ENCODE data around the gene SLC9A9.

SLC9A9 gene

DNA sequence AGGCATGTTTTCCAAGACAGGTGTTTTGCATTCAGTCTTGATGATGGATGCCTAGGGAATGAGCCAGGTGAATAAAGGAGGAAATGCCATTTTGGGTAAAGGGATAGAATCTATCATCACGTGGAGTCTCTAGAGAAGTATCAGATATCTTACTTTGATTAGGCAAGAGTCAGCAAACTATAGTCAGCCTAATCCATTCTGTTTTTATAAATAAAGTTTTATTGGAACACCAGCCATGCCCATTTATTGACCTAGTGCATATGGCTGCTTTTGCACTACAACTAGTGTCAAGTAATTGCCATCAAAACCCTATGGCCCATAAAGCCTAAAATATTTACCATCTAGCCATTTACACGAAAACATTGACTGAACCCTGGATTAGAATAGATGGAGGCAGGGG, 231.2 kb downstream of the SLC9A9 start:
- no peak overlapping the region for H3K4me3 ChIP-seq (ENCODE audit: low read length)
- no peak overlapping the region for H3K9ac ChIP-seq (ENCODE audit: low read length)
- H3K27me3 ChIP-seq (ENCODE audit: control insufficient read depth, insufficient read depth, low read length), result no peaks in the 10 kb centered on the region
- no peaks in the 10 kb centered on the region for H3K36me3 ChIP-seq (ENCODE audit: control insufficient read depth, insufficient read depth, low read length)
- H3K9me3 ChIP-seq (ENCODE audit: control insufficient read depth, low read length), result no peaks in the 10 kb centered on the region
- no peaks in the 10 kb centered on the region for H3K4me1 ChIP-seq (ENCODE audit: control insufficient read depth, insufficient read depth, low read length)

DNA sequence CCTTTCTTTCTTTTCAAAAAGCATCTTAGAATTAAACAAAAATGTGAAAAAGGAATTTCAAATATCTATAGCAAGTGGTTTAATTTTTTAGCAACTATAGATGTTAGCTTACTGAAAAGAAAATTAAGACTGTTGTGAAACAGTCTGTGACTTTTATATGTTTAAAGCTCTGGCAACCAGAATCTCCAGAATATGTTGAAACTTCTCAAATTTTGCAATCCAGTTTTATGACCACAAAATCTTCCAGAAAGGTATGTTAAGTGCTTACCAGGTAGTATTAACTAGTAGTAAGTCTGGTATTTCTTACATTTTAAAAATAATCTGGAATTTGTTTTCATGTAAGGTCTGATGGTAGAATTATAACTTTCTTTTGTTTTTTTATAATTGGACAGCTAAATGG, 235.0 kb downstream of the SLC9A9 start:
- Histone ChIP-seq H3K9ac (ENCODE audit: low read length) (no peak overlapping the region), H3K27me3 (ENCODE audit: control insufficient read depth, insufficient read depth, low read length) (no peaks in the 10 kb centered on the region), H3K4me3 (ENCODE audit: low read length) (no peak overlapping the region), H3K4me1 (ENCODE audit: control insufficient read depth, insufficient read depth, low read length) (no peaks in the 10 kb centered on the region), H3K9me3 (ENCODE audit: control insufficient read depth, low read length) (no peaks in the 10 kb centered on the region), H3K36me3 (ENCODE audit: control insufficient read depth, insufficient read depth, low read length) (no peaks in the 10 kb centered on the region)

DNA sequence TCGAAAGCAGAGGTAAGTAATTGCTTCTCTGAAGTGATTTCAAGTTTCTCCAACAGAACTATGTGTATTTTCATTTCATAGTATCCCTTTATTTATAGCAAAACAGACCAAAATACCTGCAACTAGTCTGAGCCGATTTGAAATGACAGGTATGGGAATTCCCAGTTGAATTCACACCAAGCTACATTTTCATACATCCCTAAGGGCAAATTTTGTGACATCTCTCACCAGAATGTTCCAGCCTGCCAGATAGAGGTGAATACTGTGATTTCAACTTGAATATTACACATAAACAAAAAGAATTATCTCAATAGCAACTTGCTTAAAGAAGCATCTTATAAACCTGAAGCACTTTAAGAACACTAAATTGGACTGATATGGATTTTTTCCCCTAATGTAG, 235.7 kb downstream of the SLC9A9 start:
- Histone ChIP-seq H3K27me3 (ENCODE audit: control insufficient read depth, insufficient read depth, low read length) (no peaks in the 10 kb centered on the region), H3K4me1 (ENCODE audit: control insufficient read depth, insufficient read depth, low read length) (no peaks in the 10 kb centered on the region), H3K9ac (ENCODE audit: low read length) (no peak overlapping the region), H3K4me3 (ENCODE audit: low read length) (no peak overlapping the region), H3K9me3 (ENCODE audit: control insufficient read depth, low read length) (no peaks in the 10 kb centered on the region), H3K36me3 (ENCODE audit: control insufficient read depth, insufficient read depth, low read length) (no peaks in the 10 kb centered on the region)

DNA sequence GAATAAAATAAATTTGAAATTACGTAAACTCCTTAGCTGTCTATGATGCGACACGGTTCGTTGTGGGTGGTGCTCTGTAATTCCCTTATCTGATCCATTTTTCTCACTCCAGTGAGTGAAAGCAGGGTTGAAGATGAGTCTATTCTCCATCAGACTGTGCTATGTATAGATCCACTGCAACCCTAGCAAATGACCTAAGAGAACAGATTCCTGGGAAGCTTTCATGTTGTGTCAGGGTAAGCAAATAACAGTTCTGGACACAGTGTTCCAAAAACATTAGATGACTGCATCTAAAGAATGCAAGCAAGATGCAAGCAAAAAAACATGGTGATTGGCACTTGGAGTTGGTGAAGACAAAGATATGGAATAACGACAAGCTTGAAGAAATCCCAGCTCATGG, 239.3 kb downstream of the SLC9A9 start:
- H3K4me3 ChIP-seq (ENCODE audit: low read length), result no peak overlapping the region
- H3K27me3 ChIP-seq (ENCODE audit: control insufficient read depth, insufficient read depth, low read length), result no peaks in the 10 kb centered on the region
- H3K4me1 ChIP-seq (ENCODE audit: control insufficient read depth, insufficient read depth, low read length), result no peaks in the 10 kb centered on the region
- no peaks in the 10 kb centered on the region for H3K36me3 ChIP-seq (ENCODE audit: control insufficient read depth, insufficient read depth, low read length)
- H3K9ac ChIP-seq (ENCODE audit: low read length), result no peak overlapping the region
- H3K9me3 ChIP-seq (ENCODE audit: control insufficient read depth, low read length), result no peaks in the 10 kb centered on the region

DNA sequence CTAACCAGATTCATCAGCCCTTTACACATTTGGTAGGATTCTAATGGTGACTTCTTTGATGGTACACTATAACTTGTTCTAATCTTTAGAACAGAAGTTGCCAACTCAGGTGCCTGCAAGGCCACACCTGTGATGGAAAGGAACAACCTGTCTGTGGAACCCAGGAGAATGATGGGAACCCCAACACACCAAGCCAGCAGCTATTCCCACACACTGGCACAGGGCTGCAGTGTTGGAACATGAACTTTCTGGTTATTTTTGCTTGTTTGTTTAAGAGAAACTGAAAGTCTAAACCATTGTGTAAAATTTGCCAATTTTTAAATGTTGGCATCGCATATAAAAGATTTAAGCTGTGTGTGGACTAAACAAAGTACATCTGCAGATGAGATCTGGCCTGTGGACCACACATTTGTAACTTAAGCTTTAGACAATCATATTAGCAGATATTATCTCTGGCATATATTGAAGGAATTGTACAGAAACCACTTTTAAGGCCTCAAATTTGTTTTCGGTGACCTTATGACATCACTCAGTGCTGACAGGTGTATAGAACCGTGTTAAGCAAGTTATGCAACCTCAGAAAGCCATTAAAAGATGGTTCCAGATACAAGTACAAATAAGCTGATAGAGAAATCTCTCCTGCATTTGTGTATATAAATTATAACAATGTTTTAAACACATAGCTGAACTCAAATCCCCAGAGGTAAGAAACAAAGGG, 242.9 kb downstream of the SLC9A9 start:
- H3K9me3 ChIP-seq (ENCODE audit: control insufficient read depth, low read length), result no peaks in the 10 kb centered on the region

DNA sequence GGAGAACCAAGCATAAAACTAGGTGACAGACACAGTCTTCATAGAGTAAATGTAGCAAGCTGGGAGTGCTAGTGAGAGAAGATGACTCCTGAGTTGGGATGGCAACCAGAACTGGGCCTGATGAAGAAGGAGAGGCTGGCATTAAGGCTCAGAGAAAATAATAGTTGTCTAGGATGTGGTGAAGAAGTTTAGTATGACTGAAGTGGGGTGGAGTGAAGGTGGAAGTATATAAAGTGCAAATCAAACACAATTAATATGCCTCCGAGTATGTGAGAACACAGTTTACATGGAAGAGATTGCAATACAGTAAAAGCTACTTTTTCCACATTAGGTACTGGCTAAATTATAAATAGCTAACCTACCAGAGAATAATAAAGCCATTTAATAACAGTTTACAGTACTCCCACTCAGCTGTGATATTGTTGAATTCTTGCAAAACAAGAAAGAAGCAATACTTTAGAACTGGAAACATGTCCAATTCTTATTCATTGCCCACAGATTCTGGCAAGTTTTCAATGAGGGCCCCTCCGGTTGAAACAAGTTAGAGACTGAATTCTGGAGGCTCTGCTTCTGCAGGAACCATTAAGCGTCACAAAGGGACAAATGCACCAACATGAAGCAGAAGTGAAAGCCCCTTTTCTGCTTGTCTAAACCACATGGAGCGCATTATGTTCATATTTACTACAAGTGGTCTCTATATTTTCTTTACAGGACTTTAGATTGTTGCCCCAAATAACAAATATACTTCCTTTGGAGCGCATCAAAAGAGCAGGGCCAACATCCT, 243.7 kb downstream of the SLC9A9 start:
- Histone ChIP-seq H3K27me3 (ENCODE audit: control insufficient read depth, insufficient read depth, low read length) (no peaks in the 10 kb centered on the region), H3K9ac (ENCODE audit: low read length) (no peak overlapping the region), H3K4me1 (ENCODE audit: control insufficient read depth, insufficient read depth, low read length) (no peaks in the 10 kb centered on the region), H3K36me3 (ENCODE audit: control insufficient read depth, insufficient read depth, low read length) (no peaks in the 10 kb centered on the region), H3K9me3 (ENCODE audit: control insufficient read depth, low read length) (no peaks in the 10 kb centered on the region), H3K4me3 (ENCODE audit: low read length) (no peak overlapping the region)

More for the DNA sequence above, 242.9 kb downstream of the SLC9A9 start:
- no peak overlapping the region for H3K9ac ChIP-seq (ENCODE audit: low read length)
- H3K4me3 ChIP-seq (ENCODE audit: low read length), result no peak overlapping the region
- no peaks in the 10 kb centered on the region for H3K4me1 ChIP-seq (ENCODE audit: control insufficient read depth, insufficient read depth, low read length)
- no peaks in the 10 kb centered on the region for H3K36me3 ChIP-seq (ENCODE audit: control insufficient read depth, insufficient read depth, low read length)
- H3K27me3 ChIP-seq (ENCODE audit: control insufficient read depth, insufficient read depth, low read length), result no peaks in the 10 kb centered on the region

DNA sequence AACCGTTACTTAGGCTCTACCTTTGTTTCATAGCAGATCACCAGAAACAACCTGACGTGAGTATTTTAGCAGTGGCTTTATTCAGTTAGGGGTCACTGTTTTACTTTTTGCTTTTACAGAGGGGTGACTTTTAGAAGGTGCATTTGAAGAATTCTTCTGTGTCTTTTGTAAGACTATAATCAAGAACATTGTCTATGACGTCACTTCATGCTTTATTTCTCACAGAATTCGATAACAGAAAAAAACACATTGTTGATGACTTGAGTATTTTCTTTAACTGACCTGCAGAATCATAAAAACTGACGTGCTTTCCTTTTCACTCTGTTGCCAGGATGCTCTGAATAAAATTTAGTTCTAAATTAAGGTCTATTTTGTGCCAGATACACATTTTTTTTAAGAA, 244.5 kb downstream of the SLC9A9 start:
- H3K4me3 ChIP-seq (ENCODE audit: low read length), result no peak overlapping the region
- no peaks in the 10 kb centered on the region for H3K4me1 ChIP-seq (ENCODE audit: control insufficient read depth, insufficient read depth, low read length)
- no peak overlapping the region for H3K9ac ChIP-seq (ENCODE audit: low read length)
- H3K36me3 ChIP-seq (ENCODE audit: control insufficient read depth, insufficient read depth, low read length), result no peaks in the 10 kb centered on the region
- H3K9me3 ChIP-seq (ENCODE audit: control insufficient read depth, low read length), result no peaks in the 10 kb centered on the region
- no peaks in the 10 kb centered on the region for H3K27me3 ChIP-seq (ENCODE audit: control insufficient read depth, insufficient read depth, low read length)

DNA sequence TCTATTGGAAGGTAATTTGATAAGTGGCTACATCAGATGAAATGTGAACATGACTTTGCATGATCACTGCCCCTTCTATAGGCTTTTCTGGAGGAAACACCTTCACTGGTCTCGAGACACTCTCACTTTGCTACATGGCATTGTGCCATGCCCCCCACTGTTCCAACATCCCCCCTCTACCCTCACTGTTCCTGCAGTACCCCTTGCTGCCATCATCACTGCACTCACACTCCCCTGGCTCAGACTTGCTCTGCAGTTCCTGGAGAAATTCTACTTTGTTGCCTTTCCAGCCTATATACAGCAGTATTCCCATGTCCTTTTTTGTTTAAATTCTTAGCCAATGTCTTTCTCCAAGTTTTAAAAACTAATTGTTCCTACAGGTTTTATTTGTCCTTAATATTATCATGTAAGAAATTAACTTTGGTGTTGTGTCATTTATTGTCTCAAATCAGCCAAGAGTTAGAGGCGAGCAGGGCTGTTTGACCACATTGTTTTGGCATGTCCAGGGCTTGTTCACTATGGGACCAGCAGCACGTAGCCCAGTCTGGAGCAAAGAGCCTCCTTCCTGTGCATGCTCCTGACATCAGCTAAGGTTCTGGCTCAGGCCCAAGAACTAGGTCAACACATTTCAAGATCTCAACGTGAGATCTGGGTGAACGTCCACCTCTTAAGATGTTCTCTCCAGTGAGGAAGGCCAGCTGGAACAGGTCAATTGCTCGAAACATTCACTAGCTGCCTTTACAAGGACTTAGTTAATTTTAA, 246.4 kb downstream of the SLC9A9 start:
- Histone ChIP-seq H3K9ac (ENCODE audit: low read length) (no peak overlapping the region), H3K27me3 (ENCODE audit: control insufficient read depth, insufficient read depth, low read length) (no peaks in the 10 kb centered on the region), H3K9me3 (ENCODE audit: control insufficient read depth, low read length) (no peaks in the 10 kb centered on the region), H3K4me3 (ENCODE audit: low read length) (no peak overlapping the region), H3K4me1 (ENCODE audit: control insufficient read depth, insufficient read depth, low read length) (no peaks in the 10 kb centered on the region), H3K36me3 (ENCODE audit: control insufficient read depth, insufficient read depth, low read length) (no peaks in the 10 kb centered on the region)

DNA sequence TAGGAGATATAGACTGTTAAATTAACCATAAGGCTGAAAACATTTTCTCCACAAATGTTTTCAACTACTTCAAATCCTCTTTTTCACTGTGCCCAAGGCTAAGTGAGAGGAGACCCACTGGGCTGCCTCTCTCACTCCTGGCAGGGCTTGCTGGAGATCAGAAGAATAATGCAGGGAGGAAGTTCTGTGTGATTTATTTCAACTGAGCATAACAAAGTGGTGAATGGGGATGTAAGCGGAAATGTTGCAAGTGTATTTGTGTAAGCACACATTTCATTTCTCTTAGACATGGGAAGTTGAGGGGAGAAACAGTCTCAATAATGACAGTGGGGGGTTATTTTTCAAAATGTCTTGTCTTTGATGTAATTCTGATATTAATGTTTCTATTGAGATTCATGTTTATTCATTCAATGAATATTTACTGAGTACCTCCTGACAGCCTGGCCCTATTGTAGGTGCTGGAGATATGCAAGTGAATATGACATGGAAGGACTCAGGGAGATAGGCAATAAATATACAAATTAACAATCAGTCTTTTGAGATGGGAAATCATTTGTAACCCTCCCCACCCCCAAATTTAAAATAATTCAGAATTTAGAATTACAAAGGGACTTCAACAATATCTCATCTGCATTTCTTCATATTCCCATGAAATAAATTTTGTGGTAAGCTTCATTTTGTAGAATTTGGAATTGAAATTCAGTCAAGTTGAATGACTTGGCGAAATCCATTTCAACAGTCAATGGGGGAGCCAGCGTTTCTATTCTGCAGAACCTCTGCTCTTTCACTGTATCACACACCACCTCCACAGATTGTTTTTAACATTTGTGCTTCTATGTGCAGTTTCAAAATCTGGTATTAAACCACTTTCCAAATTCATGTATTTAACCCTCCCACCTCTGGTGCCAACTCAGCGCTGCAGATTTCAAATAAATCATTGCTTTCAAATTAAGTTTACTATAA, 247.2 kb downstream of the SLC9A9 start:
- no peaks in the 10 kb centered on the region for H3K4me1 ChIP-seq (ENCODE audit: control insufficient read depth, insufficient read depth, low read length)

DNA sequence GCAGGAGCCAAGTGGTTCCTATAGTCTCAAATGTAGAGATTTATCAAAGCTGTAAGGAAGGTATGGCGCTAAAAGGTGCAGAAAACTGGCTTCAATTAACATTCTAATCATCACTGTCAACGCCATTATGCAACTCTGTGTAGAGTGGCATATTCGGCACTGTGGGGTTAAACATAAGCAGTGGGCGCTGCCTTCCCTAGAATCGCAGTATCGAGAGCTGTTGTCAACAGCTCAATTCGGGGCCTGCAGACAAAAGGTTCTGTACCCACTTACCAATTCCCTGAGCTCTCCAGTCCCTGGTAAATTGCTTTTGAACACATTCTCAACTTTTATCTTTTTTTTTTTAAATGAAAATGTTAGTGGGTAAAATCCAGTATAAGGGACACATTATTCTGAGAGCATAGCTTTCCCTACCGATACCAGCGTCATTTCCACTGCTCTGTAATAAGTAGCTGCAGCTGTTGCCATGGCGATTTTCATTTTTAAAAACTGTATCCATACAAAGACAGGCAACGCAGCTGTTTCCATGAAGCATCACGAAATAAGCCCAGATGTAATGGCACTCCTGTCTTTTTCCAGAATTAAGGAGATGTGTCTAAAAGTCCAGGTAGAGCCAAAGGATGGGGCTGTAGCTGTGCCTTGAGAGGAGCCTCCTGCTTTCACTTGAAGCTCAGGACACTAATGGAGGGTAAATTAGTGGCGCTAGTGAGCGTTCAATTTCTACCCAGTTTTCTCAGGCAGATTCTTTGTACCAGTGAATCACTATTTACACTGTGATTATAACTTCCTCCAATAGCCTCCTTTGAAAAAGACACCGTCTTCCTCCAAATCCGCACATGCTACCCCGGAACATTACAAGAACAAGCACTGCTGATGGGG, 250.3 kb downstream of the SLC9A9 start:
- H3K27me3 ChIP-seq (ENCODE audit: control insufficient read depth, insufficient read depth, low read length), result no peaks in the 10 kb centered on the region
- no peak overlapping the region for H3K9ac ChIP-seq (ENCODE audit: low read length)
- H3K4me1 ChIP-seq (ENCODE audit: control insufficient read depth, insufficient read depth, low read length), result peaks cover 20% of the 10 kb centered on the region
- no peak overlapping the region for H3K4me3 ChIP-seq (ENCODE audit: low read length)
- no peaks in the 10 kb centered on the region for H3K36me3 ChIP-seq (ENCODE audit: control insufficient read depth, insufficient read depth, low read length)
- no peaks in the 10 kb centered on the region for H3K9me3 ChIP-seq (ENCODE audit: control insufficient read depth, low read length)

More for the DNA sequence above, 247.2 kb downstream of the SLC9A9 start:
- Histone ChIP-seq H3K4me3 (ENCODE audit: low read length) (no peak overlapping the region), H3K9ac (ENCODE audit: low read length) (no peak overlapping the region), H3K9me3 (ENCODE audit: control insufficient read depth, low read length) (no peaks in the 10 kb centered on the region), H3K36me3 (ENCODE audit: control insufficient read depth, insufficient read depth, low read length) (no peaks in the 10 kb centered on the region), H3K27me3 (ENCODE audit: control insufficient read depth, insufficient read depth, low read length) (no peaks in the 10 kb centered on the region)
